HG03571 (cell line): ENCODE data around the gene TSPAN18.

ENCODE experiments used
- ATAC-seq: cut with Tn5 transposase; IDR thresholded peaks from one replicate; pipeline ENCODE4 v1.9.1; 2021; ENCODE audit not compliant: unreplicated experiment

TSPAN18 gene

GRCh38 chr11:44936525-44936924 is 209.8 kb downstream of the TSPAN18 start:
- ATAC-seq, result no peak

- no peak for ATAC-seq
These were observed 210.3 kb downstream of the TSPAN18 start for GRCh38 chr11:44936951-44937543.

- no peak for ATAC-seq
These were observed 211.4 kb downstream of the TSPAN18 start for GRCh38 chr11:44938066-44938691.

- no peak for ATAC-seq
These were observed 213.1 kb downstream of the TSPAN18 start for GRCh38 chr11:44939673-44940395.

GRCh38 chr11:44940404-44940803 is 213.6 kb downstream of the TSPAN18 start:
- ATAC-seq, result no peak

- no peak for ATAC-seq
These were observed 214.1 kb downstream of the TSPAN18 start for GRCh38 chr11:44940835-44941234.

- ATAC-seq, result no peak
These were observed 214.7 kb downstream of the TSPAN18 start for GRCh38 chr11:44941259-44942021.

- ATAC-seq, result no peak
These were observed 215.5 kb downstream of the TSPAN18 start for GRCh38 chr11:44942029-44942955.

- no peak for ATAC-seq
These were observed 216.4 kb downstream of the TSPAN18 start for GRCh38 chr11:44943118-44943517.

GRCh38 chr11:44943696-44944095 is 216.9 kb downstream of the TSPAN18 start:
- ATAC-seq, result no peak

- no peak for ATAC-seq
These were observed 217.6 kb downstream of the TSPAN18 start for GRCh38 chr11:44944181-44944852.

GRCh38 chr11:44944853-44945235 is 218.1 kb downstream of the TSPAN18 start:
- ATAC-seq, result no peak

GRCh38 chr11:44945666-44946065 is 218.9 kb downstream of the TSPAN18 start:
- ATAC-seq, result no peak

GRCh38 chr11:44946263-44946662 is 219.5 kb downstream of the TSPAN18 start:
- ATAC-seq, result no peak

GRCh38 chr11:44947114-44947513 is 220.4 kb downstream of the TSPAN18 start:
- ATAC-seq, result no peak

GRCh38 chr11:44948155-44948554 is 221.4 kb downstream of the TSPAN18 start:
- no peak for ATAC-seq

- no peak for ATAC-seq
These were observed 222.6 kb downstream of the TSPAN18 start for GRCh38 chr11:44949160-44950030.

- no peak for ATAC-seq
These were observed 223.4 kb downstream of the TSPAN18 start for GRCh38 chr11:44950031-44950624.
